Spleen (tissue), 3 donors: ENCODE data around the gene ARMC10.

Experiments
- POLR2A ChIP-seq, 3 donors: fragments of 450-650 bp; IDR thresholded peaks; one replicate each; pipeline ENCODE4 v1.5.1; 2017; ENCODE audit warnings: antibody characterized with exemption in 3 of 3, mild to moderate bottlenecking in 1 of 3
- POLR2AphosphoS5 ChIP-seq, 3 donors: sonication (generic); formaldehyde crosslinking; IDR thresholded peaks; one replicate each; pipeline ENCODE4 v1.5.1; 2017; ENCODE audit warnings: antibody characterized with exemption in 3 of 3

DNA sequence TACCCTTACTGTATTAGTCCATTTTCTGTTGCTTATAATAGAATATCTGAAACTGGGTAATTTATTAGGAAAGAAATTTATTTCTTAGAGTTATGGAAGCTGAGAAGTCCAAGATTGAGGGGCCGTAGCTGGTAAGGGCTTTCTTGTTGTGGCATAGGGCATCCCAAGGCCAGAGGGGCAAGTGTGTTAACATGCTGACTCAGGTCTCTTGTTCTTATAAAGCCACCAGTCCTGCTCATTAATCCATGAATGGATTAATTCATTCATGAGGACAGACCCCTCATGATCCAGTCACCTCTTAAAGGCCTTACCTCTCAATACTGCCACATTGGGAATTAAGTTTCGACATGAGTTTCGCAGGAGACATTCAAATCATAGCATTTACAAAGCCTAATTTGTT lies 2.4 kb downstream of the ARMC10 start:
- TF ChIP-seq POLR2A (IDR thresholded peaks at IDR 0.05) (no peak), POLR2AphosphoS5 (IDR thresholded peaks at IDR 0.05) (no peak)
